GM08714 (cell line): ENCODE data around the gene SHH.

Experiments used
- H3K4me3 ChIP-seq: fragments of 200-500 bp; sonication (Bioruptor generic); 2 replicates; pipeline ENCODE4 v1.5.1; 2014; ENCODE audit warnings: mild to moderate bottlenecking, low read length, inconsistent platforms
- ZNF274 ChIP-seq: IDR thresholded peaks from 2 replicates; pipeline ENCODE4 v1.6.1; 2012; ENCODE audit warnings: mild to moderate bottlenecking, low read depth, low read length

Gene SHH

DNA sequence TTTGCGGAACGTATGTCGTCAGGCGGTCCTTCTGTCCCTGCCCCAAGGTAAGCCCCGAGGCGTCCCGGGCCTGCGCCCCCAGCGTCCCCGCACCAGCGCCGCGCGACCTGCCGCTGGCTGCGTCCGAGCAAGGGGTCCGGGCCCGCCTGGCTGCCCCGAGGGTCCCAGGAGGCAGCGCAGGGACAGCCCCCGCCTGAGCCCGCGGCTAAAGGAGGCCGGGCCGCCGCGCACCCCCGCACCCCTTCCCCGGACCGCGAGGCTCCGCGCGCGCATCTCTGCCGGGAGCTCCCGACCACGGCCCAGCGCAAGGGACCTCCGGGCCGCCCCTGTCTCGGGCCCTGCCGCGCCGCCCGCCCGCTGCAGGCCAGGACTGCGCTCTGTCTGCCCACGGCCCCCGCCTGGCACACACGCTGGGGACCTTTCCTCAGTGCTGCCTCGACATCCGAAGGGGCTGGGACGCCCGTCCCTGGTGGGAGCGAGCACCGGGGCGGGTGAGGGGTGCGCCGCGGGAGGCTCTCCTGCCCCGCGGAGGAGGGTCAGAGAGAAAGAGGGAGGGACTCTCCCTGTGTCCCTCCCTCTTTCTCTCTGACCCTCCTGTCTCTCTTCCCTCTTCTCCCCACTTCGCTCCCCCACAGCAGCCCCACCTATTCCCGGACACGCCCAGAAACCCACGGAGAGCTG lies 25.0 kb downstream of the SHH start:
- no peak overlapping the region for H3K4me3 ChIP-seq
- TF ChIP-seq ZNF274, result no peak

DNA sequence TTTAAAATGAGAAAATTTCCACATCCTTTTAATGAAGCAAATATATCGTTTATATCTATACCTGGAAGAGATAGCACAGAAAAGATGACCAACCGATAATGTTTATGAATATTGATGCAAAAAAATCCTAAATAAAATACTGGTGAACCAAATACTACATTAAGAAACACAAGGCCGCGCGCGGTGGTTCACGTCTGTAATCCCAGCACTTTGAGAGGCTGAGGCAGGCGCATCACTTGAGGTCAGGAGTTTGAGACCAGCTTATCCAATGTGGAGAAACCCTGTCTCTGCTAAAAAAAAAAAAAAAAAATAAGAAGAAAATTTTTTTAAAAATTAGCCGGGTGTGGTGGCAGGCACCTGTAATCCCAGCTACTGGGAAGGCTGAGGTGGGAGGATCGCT lies 25.8 kb downstream of the SHH start:
- H3K4me3 ChIP-seq, result no peak overlapping the region
- TF ChIP-seq ZNF274, result no peak

DNA sequence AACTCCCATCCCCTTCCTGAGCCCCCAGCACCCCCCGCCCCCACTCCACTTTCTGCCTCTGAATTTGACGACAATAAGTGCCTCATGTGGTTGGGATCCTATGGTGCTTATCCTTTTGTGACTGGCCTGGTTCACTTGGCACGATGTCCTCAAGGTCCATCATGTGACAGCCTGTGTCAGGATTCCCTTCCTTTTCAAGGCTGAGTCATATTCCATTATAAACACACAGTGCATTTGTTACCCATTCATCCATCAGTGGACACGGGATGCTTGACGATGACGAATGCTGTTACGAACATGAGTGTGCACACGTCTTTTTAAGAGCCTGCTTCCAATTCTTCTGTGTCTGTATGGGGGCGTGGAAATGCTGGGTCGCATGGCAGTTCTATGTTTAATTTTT lies 26.7 kb downstream of the SHH start:
- H3K4me3 ChIP-seq, result no peak overlapping the region
- no peak for TF ChIP-seq ZNF274

DNA sequence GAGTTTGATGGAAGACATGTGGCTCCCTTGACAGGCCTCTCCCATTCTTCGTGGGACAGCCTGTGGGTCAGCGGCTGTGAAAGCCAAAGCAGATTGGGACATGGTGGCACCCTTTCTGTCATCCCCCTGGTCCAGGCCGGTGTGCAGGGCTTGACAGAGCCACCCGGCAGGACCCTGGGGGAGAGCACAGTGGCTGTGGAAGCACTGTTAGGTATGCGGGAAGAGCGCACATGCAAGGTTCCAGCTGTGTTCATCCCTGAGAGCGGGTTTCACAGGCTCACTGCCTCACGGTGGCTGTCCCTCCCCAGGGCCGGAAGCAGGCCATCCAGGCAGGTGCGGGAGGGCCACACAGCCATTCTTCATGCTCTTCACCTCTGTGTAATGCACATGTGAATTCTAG lies 29.8 kb downstream of the SHH start:
- H3K4me3 ChIP-seq, result no peak overlapping the region
- TF ChIP-seq ZNF274, result no peak

DNA sequence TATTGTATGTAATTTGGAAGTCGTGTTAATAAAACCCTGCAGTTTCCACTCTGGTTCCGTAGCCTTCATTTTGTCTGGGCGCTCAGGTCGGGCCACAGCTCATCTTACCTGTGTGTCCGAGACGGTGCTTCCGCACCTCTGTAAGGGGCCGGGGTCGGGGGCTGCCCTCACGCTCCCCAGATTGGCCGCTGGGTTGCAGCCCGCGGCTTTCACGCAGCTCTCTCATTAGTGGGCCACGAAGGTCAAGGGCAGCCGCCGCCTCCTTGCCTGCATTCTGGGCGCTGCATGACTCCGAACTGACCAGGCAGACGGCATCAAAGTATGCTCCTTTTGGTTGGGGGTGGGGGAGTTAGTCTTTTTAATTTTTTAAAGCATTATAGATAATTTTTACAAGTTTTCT lies 30.8 kb downstream of the SHH start:
- H3K4me3 ChIP-seq, result no peak overlapping the region
- TF ChIP-seq ZNF274, result no peak

DNA sequence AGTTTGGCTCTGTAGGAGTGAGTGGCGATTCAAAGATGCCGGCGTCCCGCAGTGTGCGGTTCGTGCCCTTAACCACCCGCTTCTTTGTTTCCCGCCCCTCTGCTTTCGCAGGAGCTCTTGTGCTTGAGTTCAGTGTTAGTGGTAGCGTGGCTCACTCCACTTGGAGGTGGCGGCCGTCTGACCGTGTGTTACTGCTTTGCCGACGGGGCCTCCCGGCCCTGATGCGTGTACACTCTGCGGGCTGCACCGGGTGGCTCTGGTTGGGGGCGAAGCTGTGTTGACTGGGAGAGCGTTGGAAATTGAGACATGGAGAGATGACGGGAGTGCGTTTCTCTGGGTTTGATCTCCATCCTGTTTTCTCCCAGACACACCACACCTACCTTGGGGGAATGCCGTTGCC lies 31.4 kb downstream of the SHH start:
- H3K4me3 ChIP-seq, result no peak overlapping the region
- no peak for TF ChIP-seq ZNF274

DNA sequence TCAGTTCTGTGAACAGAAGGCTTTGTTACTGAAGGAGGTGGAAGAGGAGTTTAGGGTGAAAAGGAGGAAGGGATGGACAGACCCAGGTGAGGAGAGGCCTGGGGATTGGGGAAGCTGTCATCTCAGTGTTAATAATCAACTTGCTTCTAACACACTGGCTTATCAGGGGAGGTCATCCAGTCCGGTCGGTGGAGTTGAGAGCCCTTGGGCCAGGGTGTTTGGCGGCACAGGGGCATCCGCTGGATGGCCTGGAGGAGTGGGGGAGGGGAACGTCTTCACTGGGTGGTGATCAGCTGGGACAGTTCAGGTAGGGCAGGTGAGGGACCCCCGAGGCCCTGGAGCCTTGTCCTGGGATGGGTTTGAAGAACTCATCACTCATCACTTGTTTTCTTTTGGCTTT lies 33.9 kb downstream of the SHH start:
- H3K4me3 ChIP-seq, result no peak overlapping the region
- no peak for TF ChIP-seq ZNF274

DNA sequence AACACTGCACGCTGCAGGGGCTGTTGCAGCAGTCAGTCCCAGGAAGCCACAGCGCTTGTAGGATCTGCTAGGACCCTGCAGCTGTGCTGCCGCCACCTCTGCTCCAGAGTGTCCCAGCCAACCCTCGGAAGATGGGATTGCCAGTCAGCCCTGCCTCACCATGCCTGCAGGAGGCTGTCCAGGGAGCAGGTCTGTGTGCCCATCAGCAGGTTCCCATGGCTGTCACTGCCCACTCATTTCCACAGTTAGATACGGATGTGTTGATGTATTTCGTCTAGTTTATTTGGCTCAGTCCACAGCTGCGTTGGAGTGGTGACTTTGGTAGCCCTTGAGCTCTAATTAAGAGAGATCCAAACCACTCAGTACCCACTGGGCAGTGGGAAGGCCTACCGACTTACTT lies 35.7 kb downstream of the SHH start:
- TF ChIP-seq ZNF274, result no peak
- no peak overlapping the region for H3K4me3 ChIP-seq

DNA sequence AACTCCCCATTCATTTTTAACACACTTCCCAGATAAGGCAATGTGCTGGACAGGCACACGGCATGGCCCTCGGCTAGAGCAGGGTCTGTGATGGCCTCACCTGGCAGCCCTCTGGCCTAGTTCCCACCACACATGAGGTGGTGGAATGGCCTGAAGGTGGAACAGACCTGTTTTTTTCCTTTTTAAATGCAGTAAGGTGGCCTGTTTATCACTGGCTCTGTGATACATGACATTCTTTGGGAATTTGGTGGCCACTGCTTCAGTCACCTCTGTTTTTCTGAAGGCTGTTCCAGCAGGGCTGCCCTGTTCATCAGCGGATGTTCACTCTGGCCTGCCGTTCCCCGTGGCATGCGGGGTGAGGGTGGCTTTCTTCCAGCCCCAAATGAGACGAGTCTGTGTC lies 36.6 kb downstream of the SHH start:
- H3K4me3 ChIP-seq, result no peak overlapping the region
- no peak for TF ChIP-seq ZNF274

DNA sequence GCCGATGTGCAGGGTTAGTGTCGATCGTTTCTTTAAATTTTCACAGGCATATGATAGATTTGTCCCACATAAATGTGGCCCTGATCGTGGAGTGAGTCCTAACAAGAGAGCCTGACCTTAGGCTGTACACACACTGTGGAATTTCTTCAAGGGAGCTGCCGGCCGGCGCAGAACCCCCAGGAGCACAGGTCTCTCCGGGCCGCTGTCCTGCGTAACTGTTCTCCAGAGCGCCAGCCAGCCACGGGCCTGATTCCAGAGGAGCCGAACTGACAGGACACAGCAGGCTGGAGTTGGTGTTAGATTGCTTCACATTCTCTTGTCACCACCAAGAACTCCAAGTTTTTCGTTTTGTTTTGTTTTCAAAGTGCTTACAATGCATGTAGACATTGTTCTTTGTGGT lies 37.3 kb downstream of the SHH start:
- no peak overlapping the region for H3K4me3 ChIP-seq
- no peak for TF ChIP-seq ZNF274

DNA sequence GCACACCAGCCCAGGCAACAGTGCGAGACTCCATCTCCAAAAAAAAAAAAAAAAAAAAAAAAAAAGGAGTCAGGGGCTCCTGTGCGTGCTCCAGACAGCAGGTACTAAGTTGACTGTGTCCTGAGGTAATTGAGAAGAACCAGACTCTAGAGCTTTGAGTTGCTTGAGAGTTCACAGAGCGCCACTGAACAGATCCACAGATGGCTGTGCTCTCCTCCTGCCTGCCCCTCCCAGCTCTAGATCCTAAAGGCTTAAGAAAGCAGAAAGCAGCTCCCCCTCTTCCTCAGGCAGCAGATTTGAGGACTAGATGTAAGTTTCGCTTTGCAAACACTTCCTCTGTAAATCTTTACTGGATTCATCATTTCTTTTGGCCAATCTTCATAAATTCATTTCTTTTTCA lies 38.7 kb downstream of the SHH start:
- H3K4me3 ChIP-seq, result no peak overlapping the region
- no peak for TF ChIP-seq ZNF274

DNA sequence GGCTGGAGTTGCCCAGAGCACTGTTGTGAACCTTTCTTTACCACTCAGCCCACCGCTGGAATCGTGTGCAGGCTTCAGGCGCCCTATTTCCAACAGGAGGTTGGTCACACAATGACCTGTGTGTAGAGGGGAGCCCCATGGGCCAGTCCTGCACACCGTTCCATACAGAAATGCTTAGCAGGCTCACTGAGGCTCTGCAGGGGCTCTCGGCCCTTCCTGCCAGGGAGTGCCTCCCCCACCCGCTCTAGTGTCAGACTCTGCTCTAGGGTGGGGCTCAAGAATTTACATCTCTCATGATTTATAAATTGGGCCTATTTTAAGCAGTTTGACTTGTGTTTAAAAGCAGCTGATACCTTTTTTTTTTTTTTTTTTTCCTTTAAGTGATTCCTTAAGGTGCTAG lies 42.0 kb downstream of the SHH start:
- TF ChIP-seq ZNF274, result no peak
- no peak overlapping the region for H3K4me3 ChIP-seq

DNA sequence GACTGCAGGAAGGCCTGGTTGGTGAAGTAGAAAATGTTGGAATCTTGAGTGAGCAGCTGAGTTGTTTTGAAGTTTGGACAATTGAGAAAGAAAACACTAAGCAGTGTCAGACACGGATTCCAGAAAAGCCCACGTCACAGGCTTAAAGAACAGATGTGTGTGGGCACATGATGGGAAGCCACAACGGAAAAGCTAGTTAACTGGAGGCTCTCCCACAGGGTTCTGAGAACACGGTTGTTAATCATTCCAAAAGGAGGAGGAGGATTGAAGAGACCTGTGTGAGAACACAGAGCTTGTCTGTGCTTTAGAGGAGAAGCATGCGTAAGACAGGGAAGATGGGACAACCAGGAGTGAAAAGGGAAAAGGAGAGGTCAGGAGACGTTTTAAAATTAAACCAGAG lies 42.6 kb downstream of the SHH start:
- no peak overlapping the region for H3K4me3 ChIP-seq
- no peak for TF ChIP-seq ZNF274

DNA sequence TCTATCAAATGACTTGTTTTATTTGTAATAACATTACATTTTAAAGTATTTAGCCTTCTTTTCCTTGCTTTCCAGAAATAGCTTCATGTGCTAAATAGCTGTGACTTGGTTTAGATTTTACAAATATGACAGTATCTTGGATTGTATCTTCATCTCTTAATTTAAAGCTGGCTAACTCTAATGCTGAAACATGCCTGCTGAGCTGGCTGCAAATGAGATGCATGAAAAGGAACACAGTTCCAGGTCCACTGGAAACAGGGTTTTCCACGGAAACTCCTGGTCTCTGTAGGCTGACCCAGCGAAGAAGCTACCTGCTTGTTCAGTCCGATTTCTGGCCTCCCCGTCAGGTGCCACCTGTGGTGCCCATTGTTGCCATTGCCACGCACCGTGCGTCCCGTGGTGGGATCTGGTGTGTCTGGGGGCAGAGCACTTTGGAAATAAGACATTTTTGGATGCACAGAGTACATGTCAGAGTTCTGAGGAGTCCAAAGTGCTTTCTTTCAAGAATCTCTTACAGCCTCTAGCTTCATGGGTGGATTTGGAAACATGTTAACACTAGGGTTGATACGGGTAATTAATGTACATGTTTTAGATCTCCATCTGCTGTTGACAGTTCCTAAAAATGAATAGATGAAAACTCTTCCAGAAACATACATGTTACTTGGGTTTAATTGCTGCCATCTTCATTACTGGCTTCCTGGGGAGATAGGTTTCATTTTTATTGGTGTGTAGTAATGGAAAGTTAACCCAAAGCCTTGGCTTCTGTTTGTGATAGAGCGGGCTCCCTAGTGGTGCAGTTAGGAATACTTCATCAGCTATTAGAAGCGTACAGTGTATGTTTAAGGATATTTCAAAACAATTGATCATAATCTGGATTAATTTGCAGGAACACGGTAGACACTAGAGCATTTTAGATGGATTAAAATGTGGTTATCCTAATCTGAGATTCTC lies 45.0 kb downstream of the SHH start:
- TF ChIP-seq ZNF274, result no peak
- H3K4me3 ChIP-seq, result no peak overlapping the region

DNA sequence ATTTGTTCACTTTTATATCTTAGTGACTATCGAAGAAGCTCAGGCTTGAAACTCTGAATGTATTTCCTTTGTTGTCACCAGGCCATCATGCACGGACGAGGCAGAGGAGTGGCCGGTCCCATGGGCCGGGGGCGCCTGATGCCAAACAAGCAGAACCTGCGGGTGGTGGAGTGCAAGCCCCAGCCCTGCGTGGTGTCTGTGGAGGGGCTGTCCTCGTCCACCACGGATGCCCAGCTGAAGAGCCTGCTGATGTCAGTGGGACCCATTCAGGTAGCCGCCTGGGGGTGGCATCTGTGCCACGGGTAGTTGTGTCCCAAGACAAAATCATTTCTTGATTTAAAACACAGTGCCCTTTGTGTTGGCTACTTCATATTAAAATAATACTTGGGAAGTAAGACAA lies 45.9 kb downstream of the SHH start:
- no peak overlapping the region for H3K4me3 ChIP-seq
- no peak for TF ChIP-seq ZNF274
